Gastroesophageal sphincter (tissue), 3 donors: Measurements from ENCODE around the gene PHLDA2.

Experiments used
- EP300 ChIP-seq: sonication (generic); formaldehyde crosslinking; IDR thresholded peaks from one replicate; pipeline ENCODE4 v1.6.1; 2017; ENCODE audit warnings: antibody characterized with exemption, mild to moderate bottlenecking
- POLR2AphosphoS5 ChIP-seq: sonication (generic); formaldehyde crosslinking; IDR thresholded peaks from one replicate; pipeline ENCODE4 v1.6.1; 2017; ENCODE audit warnings: antibody characterized with exemption
- TF ChIP-seq, protein P1 (sequence below), 4 experiments: fragments of 200-600 bp in 2 of 4; fragments of 450-650 bp in 2 of 4; sonication (generic) in 1 of 4; IDR thresholded peaks; one replicate each; pipeline ENCODE4 v1.5.1; 2017 to 2019; ENCODE audit warnings: antibody characterized with exemption in 4 of 4, mild to moderate bottlenecking in 2 of 4, moderate library complexity in 2 of 4

DNA sequence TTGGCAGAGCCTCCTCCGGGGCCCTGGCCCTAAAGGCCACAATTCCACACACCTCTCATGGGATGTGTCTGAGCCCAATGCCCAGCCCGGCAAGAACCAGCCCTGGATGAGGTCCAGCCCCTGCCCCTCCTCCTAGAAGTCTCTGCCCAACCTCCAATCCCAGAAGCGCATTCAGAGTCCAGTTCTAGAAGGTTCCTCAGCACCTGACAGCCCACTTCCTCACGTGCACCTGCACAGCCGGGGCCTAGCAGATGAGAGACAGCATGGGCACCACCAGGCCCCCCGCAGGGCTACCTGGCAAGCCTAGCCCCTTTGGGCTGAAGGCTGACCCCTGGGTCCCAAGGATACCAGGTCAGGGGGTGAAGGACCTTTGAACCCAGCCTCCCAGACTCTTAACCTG lies 32.2 kb downstream of the PHLDA2 start:
- TF ChIP-seq, protein P1, sequence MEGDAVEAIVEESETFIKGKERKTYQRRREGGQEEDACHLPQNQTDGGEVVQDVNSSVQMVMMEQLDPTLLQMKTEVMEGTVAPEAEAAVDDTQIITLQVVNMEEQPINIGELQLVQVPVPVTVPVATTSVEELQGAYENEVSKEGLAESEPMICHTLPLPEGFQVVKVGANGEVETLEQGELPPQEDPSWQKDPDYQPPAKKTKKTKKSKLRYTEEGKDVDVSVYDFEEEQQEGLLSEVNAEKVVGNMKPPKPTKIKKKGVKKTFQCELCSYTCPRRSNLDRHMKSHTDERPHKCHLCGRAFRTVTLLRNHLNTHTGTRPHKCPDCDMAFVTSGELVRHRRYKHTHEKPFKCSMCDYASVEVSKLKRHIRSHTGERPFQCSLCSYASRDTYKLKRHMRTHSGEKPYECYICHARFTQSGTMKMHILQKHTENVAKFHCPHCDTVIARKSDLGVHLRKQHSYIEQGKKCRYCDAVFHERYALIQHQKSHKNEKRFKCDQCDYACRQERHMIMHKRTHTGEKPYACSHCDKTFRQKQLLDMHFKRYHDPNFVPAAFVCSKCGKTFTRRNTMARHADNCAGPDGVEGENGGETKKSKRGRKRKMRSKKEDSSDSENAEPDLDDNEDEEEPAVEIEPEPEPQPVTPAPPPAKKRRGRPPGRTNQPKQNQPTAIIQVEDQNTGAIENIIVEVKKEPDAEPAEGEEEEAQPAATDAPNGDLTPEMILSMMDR (IDR thresholded peaks at IDR 0.05) = no peak
- TF ChIP-seq POLR2AphosphoS5 (no peak), EP300 (no peak)
